GM19467 (cell line): ENCODE measurements around the gene TTC7B.

ENCODE experiments used
- ATAC-seq: cut with Tn5 transposase; IDR thresholded peaks from one replicate; pipeline ENCODE4 v1.9.1; 2021; ENCODE audit warnings: mild to moderate bottlenecking, moderate library complexity; ENCODE audit not compliant: unreplicated experiment

TTC7B gene

DNA sequence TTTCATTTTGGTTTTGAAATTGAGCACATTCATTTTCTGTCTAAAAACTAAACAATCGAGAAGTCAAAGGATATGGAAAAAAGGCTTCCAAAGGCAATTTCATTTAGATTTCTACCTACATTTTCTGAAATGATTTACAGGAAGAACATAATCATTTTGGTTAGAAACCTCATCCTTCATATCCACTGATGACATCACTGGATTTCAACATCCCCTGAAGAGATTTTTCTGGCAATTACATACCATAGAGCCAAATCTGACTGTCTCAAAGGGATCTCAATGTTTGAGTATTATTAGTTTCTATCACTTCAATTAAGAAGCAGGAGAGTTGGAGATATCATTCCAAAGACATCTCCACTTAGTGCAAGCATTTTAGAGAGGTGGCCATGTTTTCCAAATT lies 137.8 kb downstream of the TTC7B start:
- ATAC-seq, result no peak

DNA sequence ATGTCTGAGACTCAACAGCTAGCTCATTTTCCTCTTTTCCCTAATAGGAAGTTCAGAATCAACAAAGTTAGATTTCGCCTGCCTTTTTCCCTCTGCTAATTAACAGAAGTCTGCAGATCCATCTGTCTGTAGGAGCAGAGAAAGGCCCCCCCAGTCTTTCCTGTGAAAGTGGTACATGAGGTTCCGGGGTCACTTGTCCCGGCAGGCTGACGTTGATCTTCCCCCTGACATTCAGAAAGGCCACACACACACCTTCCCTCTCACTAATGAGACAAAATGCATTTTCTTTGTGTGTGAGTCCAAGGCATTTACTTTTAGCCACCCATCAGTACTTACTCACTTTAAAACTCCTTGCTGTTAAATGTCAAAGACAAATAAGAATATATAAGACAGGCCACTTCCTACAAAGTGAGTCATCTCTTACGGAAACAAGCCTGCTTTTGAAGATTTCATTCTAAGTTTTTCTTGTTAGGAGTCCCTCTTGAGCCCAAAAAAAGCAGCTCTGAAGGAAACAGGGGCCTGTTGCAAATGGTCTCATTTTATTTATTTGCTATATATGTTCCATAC lies 138.7 kb downstream of the TTC7B start:
- no peak for ATAC-seq

DNA sequence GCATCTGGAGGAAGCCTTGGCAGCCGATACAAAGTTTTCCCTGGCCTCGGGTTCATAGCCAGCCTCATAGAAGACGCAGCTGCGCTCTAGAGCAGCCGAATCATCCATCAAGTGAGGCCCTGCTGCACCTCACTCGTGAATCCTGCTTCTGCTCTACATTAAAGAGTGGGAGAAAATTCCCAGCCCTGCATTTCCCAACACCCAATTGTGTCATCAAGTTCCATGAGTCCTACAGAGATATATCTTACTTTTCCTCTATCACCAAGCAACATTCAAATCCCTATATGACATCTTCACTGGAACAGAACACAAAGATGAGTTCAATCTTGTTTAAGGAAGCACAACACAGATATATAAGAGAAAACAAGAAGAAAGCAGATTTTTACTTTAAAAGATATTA lies 139.3 kb downstream of the TTC7B start:
- ATAC-seq, result no peak

DNA sequence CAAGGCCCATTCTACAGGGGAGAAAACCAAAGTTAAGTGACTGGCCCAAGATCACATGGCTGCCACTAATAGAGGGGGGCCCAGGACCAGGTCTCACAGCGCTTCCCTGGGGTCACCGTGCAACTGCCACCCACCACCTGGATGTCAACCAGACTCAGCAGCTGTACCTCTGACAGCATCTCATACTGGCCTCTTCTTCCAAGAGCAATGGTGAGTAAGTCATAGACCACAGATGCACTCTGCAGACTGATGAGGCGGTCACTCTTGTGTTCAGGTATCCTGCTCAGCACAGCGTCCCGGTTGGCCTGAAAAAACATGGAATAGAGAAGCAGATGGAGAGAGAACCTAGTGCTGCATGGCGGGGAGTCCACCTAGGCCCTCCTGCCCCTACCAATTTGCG lies 139.9 kb downstream of the TTC7B start:
- no peak for ATAC-seq

DNA sequence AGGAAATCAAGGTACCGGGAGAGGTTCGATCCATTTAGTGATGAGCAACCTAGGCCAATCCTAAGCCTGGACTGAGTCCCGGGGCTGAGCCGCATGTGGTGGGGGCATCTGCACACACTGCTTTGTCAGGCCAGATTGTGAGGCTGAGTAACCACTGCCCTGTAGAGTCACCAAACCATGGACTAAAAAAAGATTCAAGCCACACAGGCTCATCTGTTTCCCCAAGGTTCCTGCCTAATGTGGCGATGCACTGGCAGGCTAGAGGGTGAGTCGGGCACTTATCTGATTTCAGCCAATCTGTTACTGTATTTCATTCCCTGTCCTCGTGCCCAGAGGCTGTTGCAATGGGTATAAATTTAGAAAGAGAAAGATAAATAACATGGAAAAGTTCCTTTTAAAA lies 140.8 kb downstream of the TTC7B start:
- ATAC-seq, result no peak

DNA sequence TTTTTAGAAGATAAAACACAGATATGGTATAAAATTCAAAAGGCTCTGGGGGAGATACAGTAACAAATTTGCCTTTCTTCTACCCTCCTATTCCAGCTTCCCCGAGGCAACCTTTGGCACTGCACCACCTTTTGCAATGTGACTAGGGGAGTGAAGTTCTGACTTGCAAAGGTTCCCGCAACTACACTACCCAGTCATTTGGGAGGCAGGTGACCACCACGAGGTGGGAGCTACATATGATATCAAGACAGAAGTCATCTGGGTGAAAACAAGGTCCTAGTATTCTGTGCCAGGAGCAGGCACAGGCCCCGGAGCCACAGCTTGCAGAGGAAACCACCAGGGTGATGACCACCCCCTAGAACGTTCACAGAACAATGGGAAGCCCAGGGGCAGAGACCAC lies 141.5 kb downstream of the TTC7B start:
- ATAC-seq, result no peak

DNA sequence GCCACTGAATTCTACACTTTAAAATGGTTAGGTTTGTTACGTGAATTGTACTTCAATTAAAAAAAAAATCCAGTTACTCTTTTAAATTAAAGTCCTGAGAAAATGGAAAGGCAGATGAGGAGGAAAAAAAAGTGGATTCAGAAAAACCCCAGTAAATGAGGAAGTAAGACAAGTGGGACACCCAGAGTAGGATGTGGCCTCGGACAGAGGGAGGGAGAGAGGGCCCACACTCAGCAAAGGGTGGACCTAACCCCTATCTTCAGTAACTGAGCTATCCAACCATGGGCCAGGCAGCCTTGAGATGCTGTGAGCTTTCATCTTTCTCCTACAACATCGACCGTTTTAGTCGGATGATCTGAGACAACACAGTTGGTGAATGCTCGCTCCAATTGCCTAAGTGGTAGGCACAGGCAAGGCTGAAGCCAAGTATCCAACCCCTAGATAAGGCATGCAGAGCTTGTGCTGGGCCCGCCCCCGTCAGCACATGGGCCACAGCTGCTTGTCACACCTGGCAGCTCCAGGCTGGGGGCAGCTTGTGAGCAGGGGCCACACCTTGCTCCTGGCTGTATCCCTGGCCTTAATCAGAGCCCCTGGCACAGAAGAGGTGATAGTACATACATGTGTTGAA lies 142.1 kb downstream of the TTC7B start:
- ATAC-seq, result no peak

DNA sequence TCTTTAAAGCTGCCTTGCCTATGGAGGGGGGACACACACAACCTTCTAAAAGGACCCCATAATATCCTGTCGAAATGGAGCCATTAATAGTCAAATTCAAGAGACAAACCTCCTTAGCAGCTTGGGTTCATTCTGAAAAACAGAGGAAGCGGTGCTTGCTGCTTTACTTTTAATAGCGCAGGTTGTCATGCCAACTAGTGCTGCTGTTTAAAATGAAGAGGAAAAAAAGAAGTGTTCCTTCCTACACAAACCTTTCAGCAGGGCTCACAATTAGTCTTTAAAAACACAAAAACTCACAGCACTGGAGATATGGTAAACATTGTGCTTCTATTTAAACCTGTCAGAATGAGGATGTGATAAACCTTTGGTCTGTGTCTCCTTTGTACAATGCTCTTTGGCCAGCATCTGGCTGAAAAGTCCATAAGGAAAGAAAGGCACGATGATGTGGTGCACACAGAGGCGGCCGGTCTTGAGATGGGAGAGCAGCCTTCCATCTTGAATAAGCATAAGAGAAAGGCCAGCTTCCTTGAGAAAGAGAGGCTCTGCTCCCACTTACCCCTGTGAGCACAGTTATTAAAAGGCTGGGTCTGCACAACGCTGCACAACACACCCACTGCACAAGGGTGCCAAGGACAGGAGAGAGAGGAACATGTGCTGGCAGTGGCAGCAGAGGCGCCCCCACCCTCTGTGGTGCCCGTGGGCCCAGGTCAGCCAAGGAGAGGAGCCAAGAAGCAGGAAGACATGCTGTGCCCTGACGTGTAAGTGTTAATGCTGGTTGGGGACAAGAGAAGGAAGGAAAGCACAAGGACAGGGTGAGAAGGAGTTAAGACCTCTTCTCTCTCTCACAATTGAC lies 144.6 kb downstream of the TTC7B start:
- ATAC-seq, result no peak

DNA sequence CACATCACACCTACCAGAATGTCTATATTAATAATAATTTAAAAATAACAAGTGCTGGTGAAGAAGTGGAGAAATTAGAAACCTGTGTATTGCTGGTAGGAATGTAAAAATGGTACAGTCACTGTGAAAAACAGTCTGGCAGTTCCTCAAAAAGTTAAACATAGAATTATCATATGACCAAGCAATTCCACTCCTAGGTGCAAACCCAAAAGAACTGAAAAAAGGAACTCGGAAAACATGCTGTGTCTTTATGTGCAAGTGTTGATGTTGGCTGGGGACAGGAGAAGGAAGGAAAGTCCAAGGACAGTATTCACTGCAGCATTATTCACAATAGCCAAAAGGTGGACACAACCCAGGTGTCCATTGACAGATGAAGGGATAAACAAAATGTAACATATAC lies 146.5 kb downstream of the TTC7B start:
- ATAC-seq, result no peak

DNA sequence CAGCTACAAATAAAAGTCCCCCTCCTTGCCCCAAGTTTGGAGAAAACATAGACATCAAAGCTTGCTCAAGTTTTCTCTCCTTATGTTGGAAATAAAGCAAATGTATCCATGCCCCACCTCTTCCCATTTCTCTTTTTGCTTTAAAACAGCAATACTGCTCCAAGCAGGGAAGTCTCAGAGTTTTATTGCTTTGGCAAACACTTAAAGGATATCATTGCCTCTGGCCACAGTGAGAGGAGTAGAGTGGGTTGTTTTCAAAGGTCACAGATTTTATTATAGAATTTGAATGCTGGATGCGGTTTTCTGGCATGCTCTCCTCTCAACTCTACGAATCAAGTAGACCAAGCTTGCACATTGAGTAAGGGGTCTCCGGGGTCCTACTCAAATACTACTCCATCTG lies 149.7 kb downstream of the TTC7B start:
- no peak for ATAC-seq

DNA sequence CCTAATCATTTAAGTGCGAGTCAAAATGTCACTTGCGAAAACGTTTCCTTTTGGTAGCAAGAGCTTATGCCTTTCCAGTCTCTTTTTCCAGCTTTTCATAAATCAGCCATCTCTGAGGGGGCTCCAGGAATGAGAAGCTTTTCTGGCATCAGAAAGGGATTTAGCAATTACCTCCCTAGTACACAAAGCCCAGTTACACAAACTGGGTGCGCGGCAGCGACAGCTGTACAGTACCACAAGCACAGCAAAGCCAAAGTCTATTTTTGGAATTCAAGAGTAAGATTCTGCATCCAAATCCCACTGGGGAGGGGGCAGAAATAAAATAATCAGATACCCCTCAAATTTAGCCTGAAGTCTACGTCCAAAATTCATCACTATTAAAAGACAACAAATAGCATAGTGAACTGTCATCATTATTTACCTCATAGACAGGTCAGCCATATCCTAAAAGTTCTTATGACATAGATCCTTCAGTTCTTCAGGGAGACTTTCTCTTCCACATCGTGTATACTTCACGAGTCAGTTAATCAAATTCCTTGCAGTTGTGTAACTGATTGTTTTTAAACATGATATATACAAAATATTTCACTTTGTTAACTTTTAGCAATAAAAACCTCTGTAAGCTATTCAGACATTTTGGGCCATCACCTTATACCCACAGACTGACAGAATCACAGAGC lies 150.8 kb downstream of the TTC7B start:
- ATAC-seq, result no peak

DNA sequence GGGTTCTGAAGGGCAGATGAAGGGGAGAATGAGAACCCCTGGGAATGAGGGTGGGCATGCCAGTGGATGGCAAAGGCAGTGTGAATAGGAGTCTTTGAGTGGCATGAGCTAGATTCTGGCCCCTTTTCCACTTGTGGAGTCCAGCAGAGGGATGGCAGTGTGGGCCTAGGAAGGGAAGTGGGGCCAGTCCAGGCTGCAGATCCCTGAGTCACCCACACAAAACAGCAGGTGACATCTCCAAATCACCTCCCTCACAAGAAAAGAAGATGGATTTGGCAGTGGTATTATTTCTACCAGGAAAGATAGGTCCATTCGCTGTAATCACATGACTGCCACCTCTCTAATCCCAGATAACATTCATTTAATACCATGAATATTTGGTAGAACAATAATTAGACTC lies 151.3 kb downstream of the TTC7B start:
- no peak for ATAC-seq

DNA sequence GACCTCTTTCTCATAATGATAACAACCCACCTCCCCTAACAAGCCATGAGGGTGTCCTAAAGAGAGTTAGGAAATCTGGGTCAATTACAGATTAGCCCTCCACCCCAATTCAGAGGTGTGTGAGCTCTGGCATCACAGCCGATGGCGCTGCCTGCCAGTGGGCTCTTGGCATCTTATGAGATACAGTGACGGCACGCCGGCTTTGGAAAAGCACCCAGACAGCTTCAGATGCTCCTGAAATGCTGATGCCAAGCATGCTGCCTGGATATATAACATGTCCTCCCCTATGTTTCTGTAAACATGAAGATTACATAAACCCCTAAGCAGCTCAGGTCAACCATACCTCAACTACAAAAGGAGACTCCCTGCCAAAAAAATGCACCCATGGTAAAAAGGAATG lies 152.6 kb downstream of the TTC7B start:
- no peak for ATAC-seq

DNA sequence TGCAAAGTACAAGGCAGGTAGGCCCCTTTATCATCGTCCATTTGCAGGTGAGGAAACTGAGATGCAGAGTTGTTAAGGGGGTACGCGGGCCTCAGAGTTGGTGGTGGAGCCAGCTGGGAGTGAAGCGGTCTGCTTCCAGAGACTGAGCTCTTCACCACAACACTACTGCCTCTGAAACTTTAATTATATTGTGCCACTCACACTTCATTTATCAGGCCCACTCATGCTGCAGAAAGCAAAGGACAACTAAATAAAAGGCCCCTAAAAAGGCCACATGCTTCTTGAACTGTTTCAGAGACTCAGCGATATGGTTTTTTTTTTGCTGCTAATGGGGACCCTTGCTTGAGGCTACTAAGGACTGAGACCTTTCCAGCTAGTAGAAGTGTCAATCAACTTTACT lies 153.1 kb downstream of the TTC7B start:
- ATAC-seq, result no peak

DNA sequence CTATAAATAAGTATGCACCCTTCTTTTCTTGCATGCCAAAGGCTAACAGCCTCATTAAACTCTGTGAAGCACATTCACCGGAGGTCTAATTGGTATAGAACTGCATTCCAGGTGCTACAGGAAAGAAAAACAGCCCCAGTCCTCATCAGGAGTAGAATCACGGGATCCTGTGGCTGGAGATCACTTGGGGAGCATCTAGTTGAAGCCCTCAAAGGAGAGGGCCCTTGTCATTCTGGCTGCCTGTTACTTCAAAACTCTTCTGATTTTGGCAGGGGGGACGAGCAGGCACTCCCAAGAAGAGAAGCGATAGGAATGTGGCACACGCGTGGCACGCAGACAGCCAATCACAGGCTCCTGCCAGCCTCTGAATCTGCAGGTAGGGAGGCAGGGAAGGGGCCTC lies 154.4 kb downstream of the TTC7B start:
- ATAC-seq, result no peak

DNA sequence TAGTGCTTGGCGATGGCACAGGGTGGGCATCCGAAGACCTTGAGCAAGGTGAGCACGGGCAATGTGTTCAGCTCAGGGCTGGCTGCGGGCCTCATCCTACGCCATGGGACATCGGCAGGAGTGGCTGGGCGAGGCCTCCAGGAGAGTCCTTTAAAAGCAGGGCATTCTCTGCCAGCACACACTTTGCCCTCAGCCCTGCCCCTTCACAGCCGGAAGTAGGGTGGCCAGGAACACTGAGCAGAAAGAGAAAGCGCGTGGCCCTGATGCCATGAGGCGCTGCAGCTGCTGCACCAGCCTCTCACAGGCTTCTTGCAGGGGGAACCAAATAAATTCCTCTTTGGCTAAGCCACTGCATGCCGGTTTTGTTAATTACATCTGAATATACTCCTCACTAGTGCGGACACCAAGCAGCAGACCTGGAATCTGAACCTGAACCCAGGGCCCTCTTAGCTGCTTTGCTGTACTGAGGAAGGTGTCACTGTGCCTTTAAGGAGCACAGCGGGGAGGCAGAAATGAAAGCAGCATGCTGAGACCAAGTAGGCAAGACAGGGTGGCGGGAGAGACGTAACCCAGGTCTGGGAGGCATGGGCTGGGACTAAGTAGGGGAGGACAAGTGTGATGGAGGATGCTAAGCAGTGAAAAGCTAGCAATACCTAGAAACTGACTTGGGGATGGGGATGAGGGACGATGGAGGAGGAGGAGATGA lies 155.2 kb downstream of the TTC7B start:
- no peak for ATAC-seq

DNA sequence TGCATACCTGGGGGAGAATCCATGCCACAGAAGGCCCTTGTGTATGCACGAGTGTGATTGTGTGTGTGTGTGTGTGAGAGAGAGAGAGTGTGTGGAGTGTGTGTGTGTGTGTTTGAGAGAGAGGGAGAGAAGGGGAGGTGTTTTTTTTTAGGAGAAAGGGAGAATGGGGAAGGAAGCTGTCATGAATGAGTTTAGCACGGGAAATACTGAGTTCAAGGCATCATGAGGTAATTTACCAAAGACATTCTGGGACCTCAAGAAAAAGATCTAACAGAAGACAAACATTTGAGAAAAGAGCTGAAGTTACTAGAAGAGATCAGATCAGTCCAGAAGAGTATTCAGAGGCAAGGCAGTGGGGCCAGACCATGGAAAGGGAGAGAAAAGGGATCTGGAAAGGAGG lies 157.1 kb downstream of the TTC7B start:
- ATAC-seq, result no peak

DNA sequence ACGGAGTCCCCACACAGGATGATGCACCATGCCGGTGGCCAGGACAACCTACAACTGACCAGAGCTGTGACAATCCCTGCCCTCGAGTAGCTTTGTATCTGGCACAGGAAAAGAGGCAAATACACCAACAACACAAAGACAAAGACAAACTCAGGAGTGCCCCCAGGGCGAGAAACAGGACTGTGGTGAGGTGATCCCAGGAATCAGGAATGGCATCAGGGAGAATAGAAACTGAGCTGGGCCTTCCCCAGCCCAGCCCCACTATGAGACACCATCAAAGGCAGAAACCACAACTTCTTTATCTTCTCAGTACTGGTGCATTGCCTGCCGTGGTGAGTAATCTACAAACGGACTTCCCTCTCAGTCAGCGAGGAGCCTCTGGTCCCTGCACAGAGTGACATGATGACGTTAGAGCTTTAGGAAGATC lies 157.7 kb downstream of the TTC7B start:
- ATAC-seq, result no peak

DNA sequence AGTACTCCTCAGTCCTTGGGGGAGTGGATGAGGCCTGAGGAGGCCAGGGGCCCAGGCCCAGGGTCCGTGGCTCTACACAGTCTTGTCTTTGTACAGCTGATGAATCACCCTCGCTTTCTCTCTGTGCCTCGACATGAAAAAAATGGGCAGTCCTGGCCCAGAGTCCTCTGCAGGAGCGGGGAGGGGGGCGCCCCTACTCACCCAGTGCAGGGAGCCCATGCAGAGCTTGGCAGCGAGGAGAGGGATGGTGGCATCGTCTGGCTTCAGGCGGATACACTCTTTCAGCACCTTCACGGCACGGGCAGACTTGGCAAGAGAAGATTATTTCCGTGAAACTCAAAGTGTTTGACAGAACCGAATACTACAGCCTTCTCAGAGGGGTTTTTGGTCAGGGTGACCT lies 159.3 kb downstream of the TTC7B start:
- no peak for ATAC-seq

DNA sequence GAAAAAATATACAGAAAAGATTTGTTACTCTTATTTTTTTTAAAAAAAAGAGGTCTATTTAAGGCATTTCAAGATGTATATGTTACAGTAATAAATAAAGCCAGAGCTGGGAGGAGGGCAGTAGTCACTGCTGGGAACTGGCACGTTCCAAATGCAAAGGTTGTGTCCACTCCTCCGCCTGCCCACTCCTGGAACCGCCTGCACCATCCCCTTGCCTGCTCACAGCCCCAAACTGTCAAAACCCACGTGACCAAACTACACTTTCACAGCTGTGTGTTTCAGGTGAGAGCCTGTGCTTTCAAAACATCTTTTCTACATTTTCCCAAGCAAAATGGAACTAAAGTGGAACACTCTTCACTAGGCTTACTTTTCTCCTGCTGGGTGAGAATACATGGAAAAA lies 160.4 kb downstream of the TTC7B start:
- ATAC-seq, result no peak

DNA sequence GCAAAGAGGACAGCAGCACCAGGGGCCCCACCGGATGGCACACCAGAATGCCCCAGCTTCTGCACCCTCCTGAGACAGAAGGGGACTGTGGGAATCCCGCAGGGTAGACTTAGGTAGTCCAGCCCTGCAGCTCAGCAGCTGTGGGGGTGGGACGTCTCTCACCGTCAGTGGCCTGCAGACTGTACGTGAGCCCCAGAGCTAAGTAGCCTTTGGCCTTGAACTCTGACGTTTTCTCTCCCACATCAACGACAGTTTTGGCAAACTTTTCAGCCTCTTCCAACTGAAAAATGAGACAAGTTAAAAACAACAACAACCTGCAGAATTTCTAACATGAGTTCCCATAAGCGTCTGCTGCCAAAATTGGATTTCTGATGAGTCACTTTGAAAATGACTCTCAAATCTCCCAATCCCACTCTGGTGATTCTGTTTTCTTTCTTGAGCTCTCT lies 161.4 kb downstream of the TTC7B start:
- no peak for ATAC-seq
